Erythroblast (primary cell): ENCODE data around the gene CCDC91.

Source experiments
- GATA1 ChIP-seq: IDR thresholded peaks from 2 replicates; pipeline ENCODE4 v1.6.1; 2011; ENCODE audit warnings: low read depth, mild to moderate bottlenecking, control low read depth, low read length, moderate library complexity
- POLR2A ChIP-seq: IDR thresholded peaks from 2 replicates; pipeline ENCODE4 v1.6.1; 2011; ENCODE audit warnings: mild to moderate bottlenecking, low read length

GRCh38 chr12:28237423-28237822 is 47.2 kb downstream of the CCDC91 start:
- no peak for TF ChIP-seq POLR2A
- TF ChIP-seq GATA1, result no peak
